Measurements from ENCODE around the gene SPAM1. TPM values are rescaled to one million over a fixed set of nuclear protein-coding genes. Genes with fewer than 3 reads are reported as not detected.

Gene SPAM1
- total RNA-seq, 4 donors from 2014 or later = not detected

- no peaks in the 10 kb centered on the region for H3K9me3 ChIP-seq
- no peaks in the 10 kb centered on the region for H3K27me3 ChIP-seq
- intact Hi-C loops (cut with DNase I; ENCODE audit: low total_unique reads) = no loop called here
- H3K4me1 ChIP-seq = no peaks in the 10 kb centered on the region
- no peaks in the 10 kb centered on the region for H3K36me3 ChIP-seq
- TF ChIP-seq POLR2A (IDR thresholded peaks at IDR 0.05) = no peak
- TF ChIP-seq CTCF (IDR thresholded peaks at IDR 0.05) = no peak
- no peak overlapping the region for H3K4me3 ChIP-seq
- H3K27ac ChIP-seq = no peak overlapping the region
- no peak for DNase-seq
These were observed 62.4 kb downstream of the SPAM1 start for GRCh38 chr7:123987445-123987844.

- intact Hi-C loops (cut with DNase I; ENCODE audit: low total_unique reads) = no loop called here
- Histone ChIP-seq H3K9me3 (no peaks in the 10 kb centered on the region), H3K27ac (no peak overlapping the region), H3K4me1 (no peaks in the 10 kb centered on the region), H3K4me3 (no peak overlapping the region), H3K27me3 (no peaks in the 10 kb centered on the region), H3K36me3 (no peaks in the 10 kb centered on the region)
- no peak for TF ChIP-seq POLR2A (IDR thresholded peaks at IDR 0.05)
- no peak for TF ChIP-seq CTCF (IDR thresholded peaks at IDR 0.05)
- DNase-seq = no peak
These were observed 68.0 kb downstream of the SPAM1 start for GRCh38 chr7:123992913-123993518.

GRCh38 chr7:123993996-123994395, 69.0 kb downstream of the SPAM1 start:
- no peak overlapping the region for H3K27ac ChIP-seq
- TF ChIP-seq CTCF (IDR thresholded peaks at IDR 0.05) = no peak
- no peak for TF ChIP-seq POLR2A (IDR thresholded peaks at IDR 0.05)
- no peaks in the 10 kb centered on the region for H3K36me3 ChIP-seq
- H3K4me1 ChIP-seq = no peaks in the 10 kb centered on the region
- no peaks in the 10 kb centered on the region for H3K9me3 ChIP-seq
- no peaks in the 10 kb centered on the region for H3K27me3 ChIP-seq
- intact Hi-C loops (cut with DNase I; ENCODE audit: low total_unique reads) = no loop called here
- no peak overlapping the region for H3K4me3 ChIP-seq
- no peak for DNase-seq

- no peak for DNase-seq
- no peaks in the 10 kb centered on the region for H3K9me3 ChIP-seq
- H3K4me3 ChIP-seq = no peak overlapping the region
- intact Hi-C loops (cut with DNase I; ENCODE audit: low total_unique reads) = no loop called here
- no peaks in the 10 kb centered on the region for H3K36me3 ChIP-seq
- no peaks in the 10 kb centered on the region for H3K4me1 ChIP-seq
- no peak overlapping the region for H3K27ac ChIP-seq
- H3K27me3 ChIP-seq = no peaks in the 10 kb centered on the region
- TF ChIP-seq POLR2A (IDR thresholded peaks at IDR 0.05) (no peak), CTCF (IDR thresholded peaks at IDR 0.05) (no peak)
These were observed 69.4 kb downstream of the SPAM1 start for GRCh38 chr7:123994449-123994848.

GRCh38 chr7:123995617-123996326, 70.7 kb downstream of the SPAM1 start:
- H3K4me1 ChIP-seq = no peaks in the 10 kb centered on the region
- intact Hi-C loops (cut with DNase I; ENCODE audit: low total_unique reads) = no loop called here
- no peaks in the 10 kb centered on the region for H3K27me3 ChIP-seq
- TF ChIP-seq CTCF (IDR thresholded peaks at IDR 0.05) (no peak), POLR2A (IDR thresholded peaks at IDR 0.05) (no peak)
- DNase-seq = no peak
- no peaks in the 10 kb centered on the region for H3K36me3 ChIP-seq
- H3K9me3 ChIP-seq = no peaks in the 10 kb centered on the region
- no peak overlapping the region for H3K27ac ChIP-seq
- no peak overlapping the region for H3K4me3 ChIP-seq

Data from uterus (tissue), 4 donors.